Neural cell (in vitro differentiated cells): ENCODE results near the gene STUB1. TPM values are rescaled to one million over a fixed set of nuclear protein-coding genes. Genes with fewer than 3 reads are reported as not detected.

Experiments used
- H2AFZ ChIP-seq: fragments of 200-600, 300-800 bp; sonication (generic), shearing (Covaris generic); 2 replicates; pipeline ENCODE4 v1.6.0; 2014; ENCODE audit warnings: low read depth, mild to moderate bottlenecking, antibody characterized with exemption, low read length, moderate library complexity
- H3F3A ChIP-seq: fragments of 200-600 bp; shearing (Covaris generic); 2 replicates; pipeline ENCODE4 v1.6.1; 2016; ENCODE audit warnings: mild to moderate bottlenecking, moderate library complexity, mixed read lengths, antibody characterized with exemption, low read length; ENCODE audit not compliant: insufficient read depth, poor library complexity, severe bottlenecking
- H3K27ac ChIP-seq: fragments of 200-600, 300-800 bp; sonication (generic), shearing (Covaris generic); 2 replicates; pipeline ENCODE4 v1.5.1; 2014; ENCODE audit warnings: mild to moderate bottlenecking, low read length, moderate library complexity
- H3K27me3 ChIP-seq: fragments of 300-800, 200-600 bp; sonication (generic), shearing (Covaris generic); 2 replicates; pipeline ENCODE4 v1.6.0; 2014; ENCODE audit warnings: mild to moderate bottlenecking, low read depth, low read length, moderate library complexity; ENCODE audit not compliant: insufficient read depth
- H3K36me3 ChIP-seq: fragments of 300-800, 200-600 bp; sonication (generic), shearing (Covaris generic); 2 replicates; pipeline ENCODE4 v1.5.1; 2014; ENCODE audit warnings: mild to moderate bottlenecking, antibody characterized with exemption, low read length, moderate library complexity; ENCODE audit not compliant: insufficient read depth
- H3K4me2 ChIP-seq: fragments of 300-800, 200-600 bp; sonication (generic), shearing (Covaris generic); 2 replicates; pipeline ENCODE4 v1.6.0; 2014; ENCODE audit warnings: mild to moderate bottlenecking, low read length
- H3K4me3 ChIP-seq: fragments of 300-800, 200-600 bp; sonication (generic), shearing (Covaris generic); 2 replicates; pipeline ENCODE4 v1.5.1; 2014; ENCODE audit warnings: mild to moderate bottlenecking, low read length, moderate library complexity
- H3K79me2 ChIP-seq: fragments of 200-600 bp; shearing (Covaris generic); replicated peaks from 2 replicates; pipeline ENCODE4 v1.6.0; 2014; ENCODE audit warnings: mild to moderate bottlenecking, low read length, moderate library complexity; ENCODE audit not compliant: insufficient read depth
- H3K9ac ChIP-seq: fragments of 300-800, 200-600 bp; sonication (generic), shearing (Covaris generic); 2 replicates; pipeline ENCODE4 v1.6.1; 2016; ENCODE audit warnings: mild to moderate bottlenecking, low read length, mixed read lengths
- H3K9me2 ChIP-seq: fragments of 200-600 bp; shearing (Covaris generic); 2 replicates; pipeline ENCODE4 v1.6.1; 2016; ENCODE audit warnings: mild to moderate bottlenecking, low read length, mixed read lengths; ENCODE audit not compliant: insufficient read depth
- H3K9me3 ChIP-seq: fragments of 200-600, 300-800 bp; sonication (generic), shearing (Covaris generic); 2 replicates; pipeline ENCODE4 v1.6.1; 2016; ENCODE audit warnings: mild to moderate bottlenecking, mixed run types, low read length, moderate library complexity, mixed read lengths
- H4K20me1 ChIP-seq: fragments of 200-600 bp; shearing (Covaris generic); 2 replicates; pipeline ENCODE4 v1.6.1; 2016; ENCODE audit warnings: mild to moderate bottlenecking, mixed run types; ENCODE audit not compliant: insufficient read depth
- CTCF ChIP-seq: fragments of 450-650 bp; IDR thresholded peaks from 2 replicates; pipeline ENCODE4 v1.5.1; 2014; ENCODE audit warnings: antibody characterized with exemption, mild to moderate bottlenecking, moderate library complexity; ENCODE audit not compliant: poor library complexity, severe bottlenecking
- EP300 ChIP-seq: fragments of 450-650 bp; conservative IDR thresholded peaks from 2 replicates; pipeline ENCODE4 v1.6.1; 2014; ENCODE audit warnings: antibody characterized with exemption, mild to moderate bottlenecking, moderate library complexity; ENCODE audit not compliant: poor library complexity, severe bottlenecking
- EZH2 ChIP-seq: fragments of 200-600, 300-800 bp; shearing (Covaris generic), sonication (generic); IDR thresholded peaks from 2 replicates; pipeline ENCODE4 v1.6.1; 2014; ENCODE audit warnings: antibody characterized with exemption, low read length, borderline replicate concordance, mild to moderate bottlenecking; ENCODE audit not compliant: insufficient read depth, poor library complexity, severe bottlenecking
- MXI1 ChIP-seq: fragments of 450-650 bp; conservative IDR thresholded peaks from 2 replicates; pipeline ENCODE4 v1.6.1; 2014; ENCODE audit warnings: antibody characterized with exemption, mild to moderate bottlenecking; ENCODE audit not compliant: poor library complexity, severe bottlenecking
- POLR2AphosphoS5 ChIP-seq: IDR thresholded peaks from 2 replicates; pipeline ENCODE4 v1.6.1; 2012
- RAD21 ChIP-seq: fragments of 450-650 bp; conservative IDR thresholded peaks from 2 replicates; pipeline ENCODE4 v1.6.1; 2014; ENCODE audit warnings: antibody characterized with exemption, mild to moderate bottlenecking, moderate library complexity
- REST ChIP-seq: IDR thresholded peaks from 2 replicates; pipeline ENCODE4 v1.6.1; 2012; ENCODE audit warnings: borderline replicate concordance
- SMC3 ChIP-seq: fragments of 450-650 bp; conservative IDR thresholded peaks from 2 replicates; pipeline ENCODE4 v1.6.1; 2014; ENCODE audit warnings: antibody characterized with exemption, mild to moderate bottlenecking, moderate library complexity; ENCODE audit not compliant: poor library complexity
- TAF1 ChIP-seq: IDR thresholded peaks from 2 replicates; pipeline ENCODE4 v1.6.1; 2012; ENCODE audit warnings: low read depth
- polyA plus RNA-seq: library from polyadenylated mRNA; depleted of rRNA; stranded (reverse); fragments of >200 nt; gene quantifications from 2 replicates; pipeline ENCODE4 v1.2.3, GENCODE V29; 2014

STUB1 gene
- polyA plus RNA-seq, 1 donor from 2014 or later: 120 TPM

GRCh38 chr16:709566-710499 lies 29.6 kb downstream of the STUB1 start:
- peak overlapping the region; percentile 99 for H3K27ac ChIP-seq

More at GRCh38 chr16:709566-710499, 29.6 kb downstream of the STUB1 start:
- Histone ChIP-seq H3K27me3 (no peaks in the 10 kb centered on the region), H4K20me1 (no peaks in the 10 kb centered on the region), H2AFZ (no peak overlapping the region), H3K9me2 (no peaks in the 10 kb centered on the region), H3F3A (peaks cover 5% of the 10 kb centered on the region), H3K4me3 (peak overlapping the region; percentile 70), H3K9me3 (no peaks in the 10 kb centered on the region), H3K79me2 (peaks cover 14% of the 10 kb centered on the region), H3K4me2 (peak overlapping the region; percentile 75), H3K9ac (peak overlapping the region; percentile 94), H3K36me3 (no peaks in the 10 kb centered on the region)
- TF ChIP-seq RAD21 (peak; percentile 35), CTCF (peak; percentile 17), EP300 (peak; percentile 91), SMC3 (peak; percentile 49), REST (peak; percentile 96), POLR2AphosphoS5 (peak; percentile 81), TAF1 (peak; percentile 66), MXI1 (peak; percentile 99), EZH2 (no peak)
